MM.1S (cell line): ENCODE data around the gene PLA2G4E.

Experiments used
- DNase-seq: peaks from one replicate; pipeline ENCODE4 v3.0.0-alpha.2; 2015
- H2AFZ ChIP-seq: fragments of 300-600 bp; sonication (generic); 2 replicates; pipeline ENCODE4 v1.6.0; 2016; ENCODE audit warnings: antibody characterized with exemption, low read length
- H3F3A ChIP-seq: fragments of 300-600 bp; sonication (generic); 2 replicates; pipeline ENCODE4 v1.6.1; 2016; ENCODE audit warnings: mild to moderate bottlenecking, antibody characterized with exemption, low read length, moderate library complexity, mixed read lengths; ENCODE audit not compliant: insufficient read depth
- H3K27ac ChIP-seq: fragments of 300-600 bp; sonication (generic); 2 replicates; pipeline ENCODE4 v1.5.1; 2016; ENCODE audit warnings: mild to moderate bottlenecking, low read length
- H3K27me3 ChIP-seq: fragments of 300-600 bp; sonication (generic); replicated peaks from 2 replicates; pipeline ENCODE4 v1.6.0; 2016; ENCODE audit warnings: low read length; ENCODE audit not compliant: insufficient read depth
- H3K36me3 ChIP-seq: fragments of 300-600 bp; sonication (generic); replicated peaks from 2 replicates; pipeline ENCODE4 v1.6.1; 2016; ENCODE audit warnings: mild to moderate bottlenecking, low read length, mixed read lengths; ENCODE audit not compliant: insufficient read depth
- H3K4me1 ChIP-seq: fragments of 300-600 bp; sonication (generic); 2 replicates; pipeline ENCODE4 v1.6.1; 2016; ENCODE audit warnings: low read length, mixed read lengths
- H3K4me2 ChIP-seq: fragments of 300-600 bp; sonication (generic); 2 replicates; pipeline ENCODE4 v1.6.0; 2016; ENCODE audit warnings: low read depth, low read length
- H3K4me3 ChIP-seq: fragments of 300-600 bp; sonication (generic); 2 replicates; pipeline ENCODE4 v1.5.1; 2016; ENCODE audit warnings: low read length, mixed read lengths
- H3K79me2 ChIP-seq: fragments of 300-600 bp; sonication (generic); 2 replicates; pipeline ENCODE4 v1.6.1; 2016; ENCODE audit warnings: mixed run types, low read length, mixed read lengths
- H3K9ac ChIP-seq: fragments of 300-600 bp; sonication (generic); 2 replicates; pipeline ENCODE4 v1.6.1; 2016; ENCODE audit warnings: low read length, mixed read lengths
- H3K9me2 ChIP-seq: fragments of 300-600 bp; sonication (generic); replicated peaks from 2 replicates; pipeline ENCODE4 v1.6.1; 2016; ENCODE audit warnings: mild to moderate bottlenecking, low read length, mixed read lengths; ENCODE audit not compliant: insufficient read depth
- H3K9me3 ChIP-seq: fragments of 300-600 bp; sonication (generic); replicated peaks from 2 replicates; pipeline ENCODE4 v1.6.1; 2016; ENCODE audit warnings: mild to moderate bottlenecking, low read length, mixed read lengths; ENCODE audit not compliant: insufficient read depth
- H4K20me1 ChIP-seq: fragments of 300-600 bp; sonication (generic); 2 replicates; pipeline ENCODE4 v1.6.1; 2016; ENCODE audit warnings: mild to moderate bottlenecking, low read length, moderate library complexity, mixed read lengths; ENCODE audit not compliant: insufficient read depth
- CTCF ChIP-seq: fragments of 300-600 bp; sonication (generic); IDR thresholded peaks from 2 replicates; pipeline ENCODE4 v1.5.1; 2016; ENCODE audit warnings: antibody characterized with exemption, low read length, mixed read lengths
- EZH2 ChIP-seq: fragments of 300-600 bp; sonication (generic); optimal IDR thresholded peaks from 2 replicates; pipeline ENCODE3; 2017; ENCODE audit warnings: low read depth, mild to moderate bottlenecking, antibody characterized with exemption, low read length, mixed read lengths
- EZH2phosphoT487 ChIP-seq: fragments of 300-600 bp; sonication (generic); IDR thresholded peaks from 2 replicates; pipeline ENCODE4 v1.6.1; 2018; ENCODE audit warnings: antibody characterized with exemption, low read length

PLA2G4E gene

DNA sequence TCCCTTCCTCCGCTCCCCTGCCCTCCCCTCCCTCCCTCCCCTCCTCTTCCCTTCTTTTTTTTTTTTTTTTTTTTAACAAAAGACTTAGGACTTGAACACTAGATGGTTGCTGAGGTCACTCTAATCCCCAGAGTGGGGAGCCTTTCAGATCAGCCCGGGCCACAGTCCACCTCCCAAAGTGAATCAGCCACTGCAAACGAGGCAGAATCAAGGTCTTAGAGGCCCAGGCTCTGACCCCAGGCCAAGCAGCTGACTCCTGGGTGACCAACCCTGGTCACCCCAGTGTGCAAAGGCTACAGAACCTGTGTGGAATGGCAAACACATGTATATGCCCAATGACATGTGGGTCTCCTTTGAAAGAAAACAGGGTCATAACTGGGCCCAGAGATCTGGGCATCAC is 30.2 kb downstream of the PLA2G4E start:
- TF ChIP-seq EZH2phosphoT487 (no peak), CTCF (no peak), EZH2 (no peak)
- Histone ChIP-seq H4K20me1 (no peaks in the 10 kb centered on the region), H3K4me2 (no peak overlapping the region), H3K4me3 (no peak overlapping the region), H3K4me1 (no peaks in the 10 kb centered on the region), H3F3A (no peaks in the 10 kb centered on the region), H3K36me3 (no peaks in the 10 kb centered on the region), H3K27ac (no peak overlapping the region), H3K9ac (no peak overlapping the region), H3K79me2 (no peaks in the 10 kb centered on the region), H2AFZ (no peak overlapping the region), H3K9me3 (no peaks in the 10 kb centered on the region), H3K9me2 (no peaks in the 10 kb centered on the region), H3K27me3 (no peaks in the 10 kb centered on the region)
- no peak for DNase-seq

GRCh38 chr15:41990243-41990605 is 30.6 kb downstream of the PLA2G4E start:
- Histone ChIP-seq H3K36me3 (no peaks in the 10 kb centered on the region), H3K9ac (no peak overlapping the region), H3F3A (no peaks in the 10 kb centered on the region), H3K4me1 (no peaks in the 10 kb centered on the region), H4K20me1 (no peaks in the 10 kb centered on the region), H2AFZ (no peak overlapping the region), H3K4me3 (no peak overlapping the region), H3K79me2 (no peaks in the 10 kb centered on the region), H3K27ac (no peak overlapping the region), H3K9me2 (no peaks in the 10 kb centered on the region), H3K9me3 (no peaks in the 10 kb centered on the region), H3K4me2 (no peak overlapping the region), H3K27me3 (no peaks in the 10 kb centered on the region)
- TF ChIP-seq CTCF (no peak), EZH2phosphoT487 (no peak), EZH2 (no peak)
- DNase-seq, result no peak

- Histone ChIP-seq H3K79me2 (no peaks in the 10 kb centered on the region), H3F3A (no peaks in the 10 kb centered on the region), H3K4me3 (no peak overlapping the region), H3K4me1 (no peaks in the 10 kb centered on the region), H3K36me3 (no peaks in the 10 kb centered on the region), H3K9ac (no peak overlapping the region), H4K20me1 (no peaks in the 10 kb centered on the region), H2AFZ (no peak overlapping the region), H3K27ac (no peak overlapping the region), H3K4me2 (no peak overlapping the region), H3K9me3 (no peaks in the 10 kb centered on the region), H3K27me3 (no peaks in the 10 kb centered on the region), H3K9me2 (no peaks in the 10 kb centered on the region)
- no peak for TF ChIP-seq EZH2
- TF ChIP-seq EZH2phosphoT487, result no peak
- peak; percentile 97 for TF ChIP-seq CTCF
- peak; percentile 64 for DNase-seq
Observed at GRCh38 chr15:41989573-41990242, 31.1 kb downstream of the PLA2G4E start.
